ENCODE data around the gene SLC2A8.
A peak's percentile ranks its signal among the peaks of the same experiment; 100 is the strongest.

The SLC2A8 gene

DNA sequence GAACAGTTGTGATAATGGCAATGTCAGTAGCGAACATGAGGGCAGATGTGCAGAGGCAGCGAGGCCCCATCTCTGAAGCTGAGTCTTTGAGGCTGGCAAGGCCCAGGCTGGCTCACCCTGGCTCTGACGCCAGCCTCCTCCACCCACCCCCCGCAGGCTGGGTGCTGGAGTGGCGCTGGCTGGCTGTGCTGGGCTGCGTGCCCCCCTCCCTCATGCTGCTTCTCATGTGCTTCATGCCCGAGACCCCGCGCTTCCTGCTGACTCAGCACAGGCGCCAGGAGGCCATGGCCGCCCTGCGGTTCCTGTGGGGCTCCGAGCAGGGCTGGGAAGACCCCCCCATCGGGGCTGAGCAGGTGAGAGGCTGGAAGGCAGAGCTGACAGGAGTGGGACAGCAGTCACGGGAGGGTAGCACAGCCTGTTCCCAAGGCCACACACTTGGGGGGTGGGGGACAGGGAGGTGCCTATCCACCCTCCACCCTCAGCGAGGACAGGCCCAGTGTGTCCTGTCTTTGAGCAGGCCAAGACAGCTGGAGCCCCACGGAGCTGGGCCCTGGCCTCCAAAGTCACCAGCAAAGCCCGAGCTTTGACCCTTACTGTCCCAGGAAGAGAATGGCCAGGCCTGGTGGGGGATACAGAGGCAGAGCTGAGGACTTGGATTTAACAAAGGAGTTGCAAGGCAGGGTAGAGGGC, 5.6 kb downstream of the SLC2A8 start:
- no peak for DNase-seq (ENCODE audit: low spot score)

DNA sequence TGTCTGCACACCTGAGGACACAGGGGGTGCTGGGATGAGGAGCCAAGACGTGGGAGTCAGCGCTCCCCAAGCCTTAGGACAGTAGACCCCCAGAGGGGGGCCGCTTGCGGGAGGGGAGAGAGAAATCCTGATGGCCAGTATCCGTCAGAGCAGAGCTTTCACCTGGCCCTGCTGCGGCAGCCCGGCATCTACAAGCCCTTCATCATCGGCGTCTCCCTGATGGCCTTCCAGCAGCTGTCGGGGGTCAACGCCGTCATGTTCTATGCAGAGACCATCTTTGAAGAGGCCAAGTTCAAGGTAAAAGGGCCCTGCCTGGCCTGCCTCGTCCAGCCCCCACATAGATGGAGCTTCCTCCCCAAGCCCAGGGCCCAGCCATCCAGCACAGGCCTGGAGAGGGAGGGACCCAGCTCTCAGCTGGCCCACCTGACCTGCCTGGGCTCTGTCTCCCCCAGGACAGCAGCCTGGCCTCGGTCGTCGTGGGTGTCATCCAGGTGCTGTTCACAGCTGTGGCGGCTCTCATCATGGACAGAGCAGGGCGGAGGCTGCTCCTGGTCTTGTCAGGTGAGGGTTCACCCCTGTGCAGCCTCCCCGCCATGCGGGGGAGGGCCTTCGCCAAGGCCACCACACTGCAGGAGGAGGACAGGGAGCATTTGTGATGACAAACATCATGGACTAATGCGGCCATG, 6.7 kb downstream of the SLC2A8 start:
- DNase-seq (ENCODE audit: low spot score): no peak

DNA sequence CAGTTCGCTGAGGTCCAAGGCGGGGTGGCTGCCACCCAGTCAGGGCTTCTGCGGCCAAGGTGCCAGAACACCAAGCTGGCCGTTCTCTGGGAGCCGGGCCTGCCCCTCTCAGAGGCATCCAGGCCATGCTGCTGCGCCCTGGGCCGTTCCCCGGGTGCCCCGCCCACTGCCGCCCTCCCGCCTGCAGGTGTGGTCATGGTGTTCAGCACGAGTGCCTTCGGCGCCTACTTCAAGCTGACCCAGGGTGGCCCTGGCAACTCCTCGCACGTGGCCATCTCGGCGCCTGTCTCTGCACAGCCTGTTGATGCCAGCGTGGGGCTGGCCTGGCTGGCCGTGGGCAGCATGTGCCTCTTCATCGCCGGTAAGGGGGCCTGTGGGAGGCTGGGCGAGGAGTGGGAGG, 7.7 kb downstream of the SLC2A8 start:
- DNase-seq (ENCODE audit: low spot score): no peak

GRCh38 chr9:127405344-127406125, 8.6 kb downstream of the SLC2A8 start:
- DNase-seq (ENCODE audit: low spot score): no peak

DNA sequence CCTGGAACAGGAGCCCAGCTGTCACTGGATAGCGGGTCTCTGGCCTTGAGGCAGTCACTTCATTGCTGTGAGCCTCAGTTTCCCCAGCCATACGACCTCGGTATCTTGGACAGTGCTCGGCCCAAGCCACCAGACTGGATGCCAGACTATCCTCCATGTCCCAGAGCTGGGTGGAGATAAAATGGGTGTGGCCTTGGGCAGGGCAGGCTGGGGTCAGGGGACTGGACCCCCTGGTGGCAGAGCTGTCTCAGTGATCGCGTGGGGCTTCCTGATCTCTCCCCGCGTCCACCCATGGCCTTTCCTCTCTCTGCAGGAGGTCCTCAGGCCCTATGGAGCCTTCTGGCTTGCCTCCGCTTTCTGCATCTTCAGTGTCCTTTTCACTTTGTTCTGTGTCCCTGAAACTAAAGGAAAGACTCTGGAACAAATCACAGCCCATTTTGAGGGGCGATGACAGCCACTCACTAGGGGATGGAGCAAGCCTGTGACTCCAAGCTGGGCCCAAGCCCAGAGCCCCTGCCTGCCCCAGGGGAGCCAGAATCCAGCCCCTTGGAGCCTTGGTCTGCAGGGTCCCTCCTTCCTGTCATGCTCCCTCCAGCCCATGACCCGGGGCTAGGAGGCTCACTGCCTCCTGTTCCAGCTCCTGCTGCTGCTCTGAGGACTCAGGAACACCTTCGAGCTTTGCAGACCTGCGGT, 10.0 kb downstream of the SLC2A8 start:
- DNase-seq (ENCODE audit: low spot score): peak; percentile 90

- DNase-seq (ENCODE audit: low spot score): no peak
These were observed 10.5 kb downstream of the SLC2A8 start for GRCh38 chr9:127407492-127407843.

GRCh38 chr9:127411122-127411521, 14.2 kb downstream of the SLC2A8 start:
- DNase-seq (ENCODE audit: low spot score): no peak

GRCh38 chr9:127415141-127415540, 18.2 kb downstream of the SLC2A8 start:
- no peak for DNase-seq (ENCODE audit: low spot score)

DNA sequence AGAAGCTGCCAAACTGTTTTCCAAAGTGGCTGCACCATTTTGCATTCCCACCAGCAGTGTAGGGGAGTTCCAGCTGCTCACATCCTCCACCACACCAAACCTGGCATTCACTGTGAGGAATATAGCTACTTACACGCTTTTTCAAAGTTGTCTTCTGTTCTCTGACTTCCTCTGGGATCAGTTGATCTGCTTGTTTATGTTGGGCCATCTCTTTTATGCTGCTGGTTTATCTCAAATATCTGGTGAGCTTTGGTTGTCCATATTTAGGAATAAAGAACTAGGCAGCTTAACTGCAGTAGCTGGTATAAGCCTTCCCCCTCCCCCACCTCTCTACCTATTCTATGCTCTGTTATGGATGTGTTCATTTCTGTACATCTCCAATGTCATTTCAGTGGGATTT, 18.7 kb downstream of the SLC2A8 start:
- DNase-seq (ENCODE audit: low spot score): no peak

GRCh38 chr9:127417131-127418036, 20.4 kb downstream of the SLC2A8 start:
- no peak for DNase-seq (ENCODE audit: low spot score)

GRCh38 chr9:127418037-127418471, 21.1 kb downstream of the SLC2A8 start:
- DNase-seq (ENCODE audit: low spot score): peak; percentile 53

DNA sequence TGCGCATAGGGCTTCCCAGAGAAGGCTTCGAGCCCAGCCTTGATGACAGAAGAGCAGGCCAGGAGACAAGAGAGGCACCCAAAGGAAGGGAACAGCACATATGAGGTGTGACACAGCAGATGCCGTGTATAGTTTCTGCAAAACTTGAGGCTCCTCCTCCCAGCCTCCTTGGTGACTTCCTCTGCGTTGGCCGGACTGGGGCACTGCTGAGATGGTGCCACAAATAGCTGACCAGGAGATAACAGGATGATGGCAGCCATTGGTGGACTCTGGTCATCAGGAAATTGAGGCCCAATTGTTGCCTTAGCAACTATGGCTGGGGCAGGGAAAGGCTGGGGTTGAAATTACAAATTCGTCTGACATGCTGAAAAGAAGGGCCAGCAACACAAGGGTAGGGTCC, 22.4 kb downstream of the SLC2A8 start:
- no peak for DNase-seq (ENCODE audit: low spot score)

- no peak for DNase-seq (ENCODE audit: low spot score)
These were observed 24.1 kb downstream of the SLC2A8 start for GRCh38 chr9:127421057-127421456.

DNA sequence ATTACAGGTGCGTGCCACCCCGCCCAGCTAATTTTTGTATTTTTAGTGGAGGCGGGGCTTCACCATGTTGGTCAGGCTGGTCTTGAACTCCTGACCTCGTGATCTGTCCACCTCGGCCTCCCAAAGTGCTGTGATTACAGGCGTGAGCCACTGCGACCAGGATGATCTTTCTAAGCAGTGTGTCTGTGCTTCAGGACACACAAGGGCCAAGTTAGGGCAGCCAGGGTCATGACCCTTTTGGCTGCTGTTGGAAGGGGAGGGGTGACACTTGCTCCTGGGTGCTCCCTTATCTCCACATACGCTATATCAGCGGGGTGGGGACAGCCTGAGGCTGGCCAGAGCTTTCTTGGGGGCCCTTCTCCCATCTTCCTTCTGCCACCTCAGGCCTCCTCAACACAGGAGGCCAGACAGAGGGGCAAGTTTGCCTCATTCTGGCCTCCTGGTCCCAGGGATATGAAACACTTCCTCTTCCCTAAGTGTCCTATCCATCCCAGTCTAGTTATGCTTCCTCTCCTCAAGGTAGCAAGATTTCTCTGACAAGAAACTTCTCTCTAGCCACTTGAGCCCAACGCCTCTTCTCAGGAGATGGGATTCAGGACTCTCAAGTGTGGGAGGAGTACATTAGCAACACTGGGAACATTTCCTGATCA, 25.3 kb downstream of the SLC2A8 start:
- DNase-seq (ENCODE audit: low spot score): no peak

DNA sequence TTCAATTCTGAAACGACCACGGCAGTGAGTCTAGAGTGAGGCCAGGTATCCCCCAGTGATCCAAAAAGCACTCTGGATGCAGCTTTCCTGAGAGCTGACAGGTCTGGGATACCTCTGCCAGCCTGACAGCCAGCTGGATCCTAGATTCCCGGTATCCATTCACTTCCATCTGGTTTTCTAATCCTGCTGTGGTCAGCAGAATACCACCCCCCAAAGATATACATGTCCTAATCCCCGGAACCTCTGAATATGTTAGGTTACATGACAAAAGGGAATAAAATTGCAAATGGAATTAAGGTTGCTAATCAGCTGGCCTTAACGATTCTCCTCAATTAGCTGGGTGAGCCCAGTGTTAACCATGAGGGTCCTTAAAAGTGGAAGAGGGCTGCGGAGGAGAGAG, 25.8 kb downstream of the SLC2A8 start:
- DNase-seq (ENCODE audit: low spot score): no peak

- DNase-seq (ENCODE audit: low spot score): no peak
These were observed 26.5 kb downstream of the SLC2A8 start for GRCh38 chr9:127423476-127423933.

DNA sequence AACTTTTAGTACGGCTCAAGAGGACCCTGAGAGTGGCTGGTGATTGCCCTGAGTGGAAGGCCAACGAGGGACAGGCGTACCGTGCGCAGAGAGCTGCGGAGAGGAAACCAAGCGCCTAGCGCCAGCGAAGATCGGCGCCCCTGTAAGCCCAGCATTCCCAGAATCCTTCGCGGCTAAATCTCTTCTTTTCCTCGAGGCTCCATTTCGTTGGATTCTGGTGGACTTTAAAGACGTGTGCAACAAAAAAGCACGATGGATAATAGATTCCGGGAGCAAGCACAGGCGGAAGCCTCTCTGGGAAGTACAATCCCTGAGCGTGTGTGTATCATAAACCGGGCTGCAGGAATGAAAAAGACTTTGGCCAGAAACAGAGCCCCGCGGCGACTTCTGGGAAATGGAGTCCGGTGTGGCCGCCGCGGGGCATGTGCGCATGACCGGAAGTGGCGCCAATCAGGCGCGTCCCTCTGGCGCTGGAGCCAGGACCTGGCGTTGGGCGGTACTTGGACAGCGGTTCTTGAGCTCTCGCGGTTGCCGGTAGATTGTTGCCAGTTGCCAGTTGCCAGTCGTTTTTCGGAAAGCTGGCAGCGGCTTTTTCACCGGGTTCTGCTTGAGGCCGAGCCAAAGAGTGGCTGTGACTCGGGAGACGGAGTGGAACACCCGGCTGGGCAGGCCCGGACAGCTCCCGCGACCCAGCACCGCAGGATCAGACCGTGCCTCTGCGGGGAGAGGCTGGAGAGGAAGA, 27.1 kb downstream of the SLC2A8 start, which contains the start of gene ZNF79:
TSS of gene ZNF79 (plus strand) at position 449 of the 742 bp plus-strand sequence. CDS start 406 bp downstream, outside the sequence.
- peak; percentile 92 for DNase-seq (ENCODE audit: low spot score)

GRCh38 chr9:127424676-127424999, 27.7 kb downstream of the SLC2A8 start:
- no peak for DNase-seq (ENCODE audit: low spot score)

DNA sequence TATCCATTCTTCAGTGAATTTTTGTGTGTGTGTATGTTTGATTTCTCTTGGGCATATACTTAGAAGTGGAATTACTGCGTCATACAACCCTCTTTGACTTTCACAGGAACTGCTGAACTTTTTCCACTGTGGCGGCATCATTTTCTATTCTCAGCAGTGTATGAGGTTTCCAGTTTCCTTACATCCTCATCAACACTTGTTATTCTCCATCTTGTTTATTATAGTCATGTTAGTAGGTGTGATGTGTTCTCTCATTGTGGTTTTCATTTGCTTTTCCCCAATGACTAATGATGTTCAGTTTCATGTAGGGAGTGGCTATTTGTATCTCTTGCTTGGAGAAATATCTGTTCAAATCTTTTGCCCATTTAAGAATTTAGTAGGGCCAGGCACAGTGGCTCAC, 29.8 kb downstream of the SLC2A8 start:
- DNase-seq (ENCODE audit: low spot score): no peak

GRCh38 chr9:127428348-127428747, 31.4 kb downstream of the SLC2A8 start:
- DNase-seq (ENCODE audit: low spot score): no peak

Data from SK-N-DZ (cell line).